Activated T-cell treated with anti-CD3 and anti-CD28 coated beads for 48 hours (primary cell): Measurements from ENCODE around the gene ART1.
A peak's percentile ranks its signal among the peaks of the same experiment; 100 is the strongest.
"Not testable (repeated sequence)": the region's sequence is repeated elsewhere in the genome, so short reads cannot be mapped to it uniquely, and the experiment has no call there.

Experiments used
- DNase-seq: peaks from one replicate; pipeline ENCODE4 v3.0.0-alpha.2; 2020; ENCODE audit warnings: low read depth

The ART1 gene

GRCh38 chr11:3632070-3632660, 12.8 kb upstream of the ART1 start:
- DNase-seq: no peak

- DNase-seq: no peak
Observed at GRCh38 chr11:3635641-3636375, 9.1 kb upstream of the ART1 start.

GRCh38 chr11:3637201-3637600, 7.7 kb upstream of the ART1 start:
- DNase-seq: no peak

- DNase-seq: no peak
Observed at GRCh38 chr11:3638513-3638912, 6.4 kb upstream of the ART1 start.

- DNase-seq: no peak
Observed at GRCh38 chr11:3639841-3640240, 5.1 kb upstream of the ART1 start.

GRCh38 chr11:3641191-3641590, 3.7 kb upstream of the ART1 start:
- DNase-seq: no peak

- DNase-seq: no peak
Observed at GRCh38 chr11:3641701-3642070, 3.2 kb upstream of the ART1 start, which contains the start of gene ART5. ART5 (minus strand) TSS chr11:3641992; CDS start chr11:3641862, 130 bp downstream.

GRCh38 chr11:3642071-3642951, 2.6 kb upstream of the ART1 start:
- DNase-seq: peak; percentile 41

GRCh38 chr11:3643102-3643546, 1.8 kb upstream of the ART1 start:
- DNase-seq: not testable (repeated sequence)

- DNase-seq: no peak
Observed at GRCh38 chr11:3645552-3645951, 624 bp downstream of the ART1 start.

- DNase-seq: not testable (repeated sequence)
Observed at GRCh38 chr11:3648843-3649242, 3.9 kb downstream of the ART1 start.

- not testable (repeated sequence) for DNase-seq
Observed at GRCh38 chr11:3649374-3649773, 4.4 kb downstream of the ART1 start.

- DNase-seq: not testable (repeated sequence)
Observed at GRCh38 chr11:3652514-3652913, 7.6 kb downstream of the ART1 start.

GRCh38 chr11:3655547-3655946, 10.6 kb downstream of the ART1 start:
- no peak for DNase-seq

GRCh38 chr11:3657331-3657730, 12.4 kb downstream of the ART1 start:
- DNase-seq: not testable (repeated sequence)

GRCh38 chr11:3658252-3658651, 13.3 kb downstream of the ART1 start:
- DNase-seq: no peak

GRCh38 chr11:3659595-3660515, 14.9 kb downstream of the ART1 start:
- DNase-seq: no peak

- no peak for DNase-seq
Observed at GRCh38 chr11:3660960-3661359, 16.0 kb downstream of the ART1 start.

- DNase-seq: no peak
Observed at GRCh38 chr11:3662856-3663255, 17.9 kb downstream of the ART1 start.

- DNase-seq: no peak
Observed at GRCh38 chr11:3664032-3664630, 19.2 kb downstream of the ART1 start.

GRCh38 chr11:3665336-3666022, 20.6 kb downstream of the ART1 start:
- DNase-seq: no peak
